Trophoblast cell (in vitro differentiated cells and primary cell): ENCODE measurements around the gene GLI1.

Experiments used
- DNase-seq, 2 donors: peaks; one replicate each; pipeline ENCODE4 v3.0.0-alpha.2; 2016
- H2AFZ ChIP-seq: 2 replicates; pipeline ENCODE4 v1.6.1; 2013; ENCODE audit warnings: low read length, moderate library complexity, mild to moderate bottlenecking; ENCODE audit not compliant: insufficient read depth, poor library complexity
- H2AK5ac ChIP-seq: 2 replicates; pipeline ENCODE4 v1.6.1; 2013; ENCODE audit warnings: mild to moderate bottlenecking, low read length
- H2BK120ac ChIP-seq: 2 replicates; pipeline ENCODE4 v1.6.1; 2013; ENCODE audit warnings: low read length, mild to moderate bottlenecking, moderate library complexity; ENCODE audit not compliant: insufficient read depth, poor library complexity
- H2BK12ac ChIP-seq: 2 replicates; pipeline ENCODE4 v1.6.1; 2013; ENCODE audit warnings: mild to moderate bottlenecking, low read length, moderate library complexity
- H2BK5ac ChIP-seq: 2 replicates; pipeline ENCODE4 v1.6.1; 2013; ENCODE audit warnings: low read length, low read depth, moderate library complexity, mild to moderate bottlenecking; ENCODE audit not compliant: poor library complexity
- H3K14ac ChIP-seq: 2 replicates; pipeline ENCODE4 v1.6.1; 2013; ENCODE audit warnings: mild to moderate bottlenecking, low read length
- H3K18ac ChIP-seq: 2 replicates; pipeline ENCODE4 v1.6.1; 2013; ENCODE audit warnings: mild to moderate bottlenecking, low read length
- H3K23ac ChIP-seq: 2 replicates; pipeline ENCODE4 v1.6.1; 2013; ENCODE audit warnings: low read length
- H3K27ac ChIP-seq: 2 replicates; pipeline ENCODE4 v1.5.1; 2013; ENCODE audit warnings: low read depth, mild to moderate bottlenecking, inconsistent platforms, low read length, moderate library complexity
- H3K27me3 ChIP-seq: 2 replicates; pipeline ENCODE4 v1.6.1; 2013; ENCODE audit warnings: inconsistent platforms, mild to moderate bottlenecking, low read length, moderate library complexity; ENCODE audit not compliant: insufficient read depth
- H3K36me3 ChIP-seq, 2 experiments: 1 replicate in 1 of 2; 2 replicates in 1 of 2; pipeline ENCODE4 v1.6.1; 2013; ENCODE audit warnings: low read length in 2 of 2, mild to moderate bottlenecking in 2 of 2, moderate library complexity in 1 of 2; ENCODE audit not compliant: insufficient read depth in 2 of 2, control insufficient read depth in 1 of 2
- H3K4ac ChIP-seq: 2 replicates; pipeline ENCODE4 v1.6.1; 2013; ENCODE audit warnings: low read depth, mild to moderate bottlenecking, low read length, moderate library complexity
- H3K4me1 ChIP-seq, 2 experiments: 1 replicate in 1 of 2; 2 replicates in 1 of 2; pipeline ENCODE4 v1.6.1; 2013; ENCODE audit warnings: low read length in 2 of 2, mild to moderate bottlenecking in 2 of 2, moderate library complexity in 1 of 2; ENCODE audit not compliant: insufficient read depth in 2 of 2, control insufficient read depth in 1 of 2
- H3K4me2 ChIP-seq: 2 replicates; pipeline ENCODE4 v1.6.1; 2013; ENCODE audit warnings: inconsistent platforms, mild to moderate bottlenecking, low read length, moderate library complexity
- H3K4me3 ChIP-seq: 2 replicates; pipeline ENCODE4 v1.5.1; 2013; ENCODE audit warnings: mild to moderate bottlenecking, low read depth, low read length, inconsistent platforms
- H3K79me1 ChIP-seq: one replicate; pipeline ENCODE4 v1.6.1; 2013; ENCODE audit warnings: low read length
- H3K79me2 ChIP-seq: 2 replicates; pipeline ENCODE4 v1.6.1; 2013; ENCODE audit warnings: low read length, mild to moderate bottlenecking; ENCODE audit not compliant: control insufficient read depth, insufficient read depth, poor library complexity
- H3K9ac ChIP-seq: 2 replicates; pipeline ENCODE4 v1.6.1; 2013; ENCODE audit warnings: mild to moderate bottlenecking, low read length
- H3K9me3 ChIP-seq: 2 replicates; pipeline ENCODE4 v1.6.1; 2013; ENCODE audit warnings: low read depth, mild to moderate bottlenecking, control low read depth, inconsistent platforms, low read length; ENCODE audit not compliant: insufficient read depth
- H4K12ac ChIP-seq: 2 replicates; pipeline ENCODE4 v1.6.1; 2013; ENCODE audit warnings: low read depth, mild to moderate bottlenecking, low read length, moderate library complexity
- H4K8ac ChIP-seq: 2 replicates; pipeline ENCODE4 v1.6.1; 2013; ENCODE audit warnings: low read depth, mild to moderate bottlenecking, low read length, moderate library complexity
- H4K91ac ChIP-seq: one replicate; pipeline ENCODE4 v1.6.1; 2013; ENCODE audit warnings: low read depth, mild to moderate bottlenecking, low read length, moderate library complexity
- WGBS: extraction: QIAGEN DNeasy Blood & Tissue Kit; methylation state at CpG from one replicate; pipeline ENCODE4 v1.1.7; 2013; ENCODE audit warnings: missing lambda C conversion rate; ENCODE audit not compliant: insufficient read length, insufficient coverage; ENCODE audit errors: extremely low coverage; 5-methylcytosine and 5-hydroxymethylcytosine counted together

Gene GLI1

DNA sequence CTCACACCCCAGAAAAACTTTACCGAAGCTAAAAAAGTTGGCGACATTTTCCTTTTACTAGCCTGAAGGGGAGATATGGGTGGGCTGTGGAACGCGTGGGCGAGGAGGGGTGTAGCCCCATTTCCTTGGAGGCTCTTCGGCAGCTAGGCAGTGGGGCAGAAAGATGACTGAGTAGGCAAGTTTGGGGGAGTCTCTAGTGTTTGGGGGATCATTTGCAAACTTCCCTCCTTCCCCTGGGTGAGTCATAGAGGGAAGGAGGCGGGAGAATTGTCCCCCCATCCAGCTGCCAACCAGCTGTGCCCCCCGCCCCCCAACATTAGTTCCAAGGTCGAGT, 2.3 kb downstream of the GLI1 start:
- Histone ChIP-seq H4K8ac (peak overlapping the region; percentile 56), H3K14ac (peak overlapping the region; percentile 65), H3K36me3 (no peaks in the 10 kb centered on the region), H4K91ac (peak overlapping the region; percentile 57), H3K79me1 (peaks cover 8% of the 10 kb centered on the region), H2BK120ac (peak overlapping the region; percentile 66), H2AK5ac (no peak overlapping the region), H3K4me2 (peak overlapping the region; percentile 81), H3K79me2 (no peaks in the 10 kb centered on the region), H3K27me3 (no peaks in the 10 kb centered on the region), H3K9ac (peak overlapping the region; percentile 2), H3K4me1 (peaks cover 6 to 8% of the 10 kb centered on the region in 2 experiments), H3K9me3 (no peaks in the 10 kb centered on the region), H2BK12ac (peak overlapping the region; percentile 38), H3K23ac (no peak overlapping the region), H2BK5ac (peak overlapping the region; percentile 19), H3K4ac (peak overlapping the region; percentile 41), H3K27ac (no peak overlapping the region), H3K4me3 (peak overlapping the region; percentile 64), H2AFZ (peak overlapping the region; percentile 57), H3K18ac (no peak overlapping the region), H4K12ac (no peak overlapping the region)
- no peak for DNase-seq
- WGBS = no CpG with 5 or more reads among the region's 9 CpGs

DNA sequence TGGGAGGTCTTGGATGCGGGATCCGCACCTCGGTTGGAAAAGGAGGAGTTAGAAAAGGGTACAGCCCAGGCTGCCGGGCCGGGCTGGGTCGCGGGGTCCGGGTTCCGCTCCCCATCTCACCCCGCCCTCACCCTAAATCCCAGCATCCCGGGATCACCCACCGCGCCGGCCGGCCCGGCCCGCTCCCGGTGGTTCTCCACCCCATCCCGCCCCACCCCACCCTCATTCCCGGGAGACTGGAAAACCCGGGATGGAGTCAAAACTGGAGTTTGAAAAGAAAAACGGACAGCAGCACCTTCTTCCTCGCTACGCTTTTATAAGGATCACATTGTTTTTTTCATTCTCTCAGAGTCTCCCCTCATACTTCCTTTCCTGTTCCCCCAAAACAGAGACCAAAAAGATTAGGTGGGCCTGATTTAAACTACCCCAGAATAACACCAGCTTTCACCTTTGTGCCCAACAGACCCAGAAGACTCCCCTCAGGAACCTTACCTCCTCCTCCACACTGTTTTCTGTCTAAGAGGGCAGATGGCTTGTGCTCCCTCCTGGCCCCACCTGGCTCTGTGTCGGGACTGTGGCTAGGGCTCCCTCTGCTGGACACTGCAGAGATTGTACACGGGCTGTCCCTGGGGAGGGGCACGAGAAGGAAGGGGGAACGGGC, 2.8 kb downstream of the GLI1 start:
- Histone ChIP-seq H3K27me3 (no peaks in the 10 kb centered on the region), H4K12ac (no peak overlapping the region), H3K23ac (no peak overlapping the region), H2AK5ac (no peak overlapping the region), H3K4me2 (peak overlapping the region; percentile 81), H3K9ac (no peak overlapping the region), H4K8ac (no peak overlapping the region), H3K79me2 (no peaks in the 10 kb centered on the region), H3K27ac (no peak overlapping the region), H3K18ac (no peak overlapping the region), H2BK5ac (no peak overlapping the region), H2AFZ (no peak overlapping the region), H3K4me3 (peak overlapping the region; percentile 64), H3K36me3 (no peaks in the 10 kb centered on the region), H2BK12ac (no peak overlapping the region), H3K14ac (no peak overlapping the region), H4K91ac (peak overlapping the region; percentile 57), H3K4ac (no peak overlapping the region), H2BK120ac (peak overlapping the region; percentile 66), H3K79me1 (peaks cover 8% of the 10 kb centered on the region), H3K9me3 (no peaks in the 10 kb centered on the region), H3K4me1 (peaks cover 6 to 8% of the 10 kb centered on the region in 2 experiments)
- no CpG with 5 or more reads among the region's 28 CpGs for WGBS
- DNase-seq = peak; percentile 86 to 94

GRCh38 chr12:57462912-57463253, 3.3 kb downstream of the GLI1 start:
- no peak for DNase-seq
- no CpG with 5 or more reads among the region's 5 CpGs for WGBS

DNA sequence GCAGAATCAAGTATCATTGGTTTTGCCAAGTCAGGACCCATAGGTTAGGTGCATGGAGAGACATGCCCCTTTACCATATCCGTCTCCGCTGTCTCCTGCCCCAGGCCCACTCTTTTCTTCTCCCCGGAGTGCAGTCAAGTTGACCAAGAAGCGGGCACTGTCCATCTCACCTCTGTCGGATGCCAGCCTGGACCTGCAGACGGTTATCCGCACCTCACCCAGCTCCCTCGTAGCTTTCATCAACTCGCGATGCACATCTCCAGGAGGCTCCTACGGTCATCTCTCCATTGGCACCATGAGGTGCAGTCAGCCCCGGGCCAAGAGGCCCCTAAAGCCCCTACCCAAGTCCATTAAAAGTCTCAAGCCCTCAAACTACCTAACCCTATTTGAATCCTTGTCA, 5.0 kb downstream of the GLI1 start:
- no peak overlapping the region for H3K23ac ChIP-seq
- no peak overlapping the region for H2BK120ac ChIP-seq
- H2AK5ac ChIP-seq = no peak overlapping the region
- H3K14ac ChIP-seq = no peak overlapping the region
- H2BK12ac ChIP-seq = no peak overlapping the region
- no peak overlapping the region for H3K4me2 ChIP-seq
- no peaks in the 10 kb centered on the region for H3K79me2 ChIP-seq
- no peak overlapping the region for H2AFZ ChIP-seq
- H3K79me1 ChIP-seq = peaks cover 4% of the 10 kb centered on the region
- H3K27ac ChIP-seq = no peak overlapping the region
- H3K4me3 ChIP-seq = no peak overlapping the region
- no peaks in the 10 kb centered on the region for H3K9me3 ChIP-seq
- no peak overlapping the region for H4K8ac ChIP-seq
- H4K12ac ChIP-seq = no peak overlapping the region
- peaks cover 6 to 8% of the 10 kb centered on the region in 2 experiments for H3K4me1 ChIP-seq
- no peak overlapping the region for H2BK5ac ChIP-seq
- H3K4ac ChIP-seq = no peak overlapping the region
- no peak overlapping the region for H3K9ac ChIP-seq
- DNase-seq = no peak
- H3K27me3 ChIP-seq = no peaks in the 10 kb centered on the region
- WGBS = no CpG with 5 or more reads among the region's 12 CpGs
- no peaks in the 10 kb centered on the region for H3K36me3 ChIP-seq
- no peak overlapping the region for H3K18ac ChIP-seq
- no peak overlapping the region for H4K91ac ChIP-seq

More at GRCh38 chr12:57462912-57463253, 3.3 kb downstream of the GLI1 start:
- no peak overlapping the region for H3K23ac ChIP-seq
- no peak overlapping the region for H2BK12ac ChIP-seq
- no peak overlapping the region for H3K4ac ChIP-seq
- no peaks in the 10 kb centered on the region for H3K79me2 ChIP-seq
- peaks cover 8% of the 10 kb centered on the region for H3K79me1 ChIP-seq
- H3K36me3 ChIP-seq = no peaks in the 10 kb centered on the region
- no peak overlapping the region for H2AFZ ChIP-seq
- no peak overlapping the region for H2BK5ac ChIP-seq
- no peak overlapping the region for H3K4me2 ChIP-seq
- no peak overlapping the region for H2AK5ac ChIP-seq
- no peak overlapping the region for H4K12ac ChIP-seq
- no peaks in the 10 kb centered on the region for H3K27me3 ChIP-seq
- H3K18ac ChIP-seq = no peak overlapping the region
- H4K8ac ChIP-seq = no peak overlapping the region
- H3K9me3 ChIP-seq = no peaks in the 10 kb centered on the region
- H3K14ac ChIP-seq = no peak overlapping the region
- H3K4me1 ChIP-seq = peaks cover 6 to 8% of the 10 kb centered on the region in 2 experiments
- no peak overlapping the region for H3K4me3 ChIP-seq
- H4K91ac ChIP-seq = no peak overlapping the region
- no peak overlapping the region for H2BK120ac ChIP-seq
- H3K27ac ChIP-seq = no peak overlapping the region
- H3K9ac ChIP-seq = no peak overlapping the region
